ENCODE data around the gene LDLRAD4.
A peak's percentile ranks its signal among the peaks of the same experiment; 100 is the strongest.

The LDLRAD4 gene

GRCh38 chr18:13232086-13232917 is 13.7 kb downstream of the LDLRAD4 start:
- H3K9me3 Mint-ChIP-seq, result no peaks in the 10 kb centered on the region
- ATAC-seq (no peak), DNase-seq (ENCODE audit: low spot score in 2 of 2) (no peak)
- H3K27ac Mint-ChIP-seq, result no peak overlapping the region
- H3K4me3 Mint-ChIP-seq, result no peak overlapping the region
- H3K36me3 Mint-ChIP-seq, result no peaks in the 10 kb centered on the region
- H3K4me1 Mint-ChIP-seq, result no peaks in the 10 kb centered on the region

DNA sequence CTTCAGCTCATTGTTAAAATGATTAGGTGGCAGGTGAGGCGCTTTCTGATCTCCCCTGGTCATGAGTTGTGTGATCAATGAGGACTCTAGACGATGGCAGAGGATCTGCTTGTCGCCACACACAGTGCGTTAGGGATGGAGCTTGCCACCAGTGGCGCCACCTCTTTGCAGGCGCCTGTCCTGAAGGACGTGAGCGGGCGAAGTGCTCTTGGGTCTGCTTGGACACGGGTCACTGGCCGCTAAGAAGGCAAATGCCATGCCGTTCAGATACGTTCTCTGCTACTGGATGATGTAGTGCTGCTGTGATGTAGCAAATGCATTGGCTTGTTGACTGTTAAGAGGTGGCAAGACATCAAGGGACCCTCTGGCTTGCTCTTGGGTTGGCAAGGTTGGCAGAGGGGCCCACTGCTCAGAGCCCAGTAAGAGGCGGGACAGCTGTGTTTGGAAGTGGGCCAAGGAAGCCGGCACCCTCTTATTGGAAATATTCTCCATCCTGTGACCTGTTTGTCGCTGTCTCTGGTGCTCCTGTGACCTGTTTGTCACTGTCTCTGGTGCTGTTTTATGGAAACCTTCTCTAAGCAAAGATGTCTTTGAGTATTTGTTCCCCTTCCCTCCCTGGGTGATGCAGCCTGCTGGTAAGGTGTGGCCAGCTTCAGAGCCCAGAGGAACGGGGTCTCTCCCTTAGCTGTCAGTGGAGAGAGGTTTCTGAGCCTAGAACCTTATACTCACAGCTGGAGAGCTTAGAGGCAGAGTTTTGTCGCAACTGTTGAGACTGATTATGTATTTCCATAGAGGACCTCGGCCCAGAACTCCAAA is 14.6 kb downstream of the LDLRAD4 start:
- H3K36me3 Mint-ChIP-seq, result no peaks in the 10 kb centered on the region
- H3K9me3 Mint-ChIP-seq, result no peaks in the 10 kb centered on the region
- H3K27ac Mint-ChIP-seq, result no peak overlapping the region
- no peak for DNase-seq (ENCODE audit: low spot score in 2 of 2)
- H3K4me1 Mint-ChIP-seq, result no peaks in the 10 kb centered on the region
- ATAC-seq, result no peak
- no peak overlapping the region for H3K4me3 Mint-ChIP-seq

- Mint-ChIP-seq H3K4me1 (no peaks in the 10 kb centered on the region), H3K4me3 (no peak overlapping the region), H3K36me3 (no peaks in the 10 kb centered on the region), H3K9me3 (no peaks in the 10 kb centered on the region), H3K27ac (peak overlapping the region; percentile 54)
- DNase-seq (ENCODE audit: low spot score in 2 of 2) (no peak), ATAC-seq (no peak)
These were observed 15.5 kb downstream of the LDLRAD4 start for GRCh38 chr18:13233787-13234783.

GRCh38 chr18:13235421-13235831 is 16.9 kb downstream of the LDLRAD4 start:
- Mint-ChIP-seq H3K27ac (no peak overlapping the region), H3K4me1 (no peaks in the 10 kb centered on the region), H3K9me3 (no peaks in the 10 kb centered on the region), H3K36me3 (no peaks in the 10 kb centered on the region), H3K4me3 (no peak overlapping the region)
- ATAC-seq (no peak), DNase-seq (ENCODE audit: low spot score in 2 of 2) (no peak)

DNA sequence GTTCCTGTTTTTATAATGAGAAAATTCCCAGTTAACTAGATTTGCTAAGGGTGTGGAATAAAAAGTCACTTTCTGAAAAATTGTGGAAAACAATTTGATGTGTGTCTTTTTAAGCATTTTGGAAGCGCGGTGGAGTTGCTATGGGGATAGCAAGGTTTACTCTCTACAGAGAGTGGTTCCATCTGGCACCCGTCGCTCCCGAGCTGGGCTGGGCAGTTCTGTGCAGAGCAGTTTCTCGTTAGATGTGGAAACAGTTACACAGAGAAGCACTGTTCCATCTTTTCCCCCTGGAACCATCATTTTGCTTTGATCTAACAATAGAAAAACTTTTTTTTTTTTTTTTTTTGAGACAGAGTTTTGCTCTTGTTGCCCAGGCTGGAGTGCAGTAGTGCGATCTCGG is 17.4 kb downstream of the LDLRAD4 start:
- Mint-ChIP-seq H3K36me3 (no peaks in the 10 kb centered on the region), H3K4me3 (no peak overlapping the region), H3K9me3 (no peaks in the 10 kb centered on the region), H3K27ac (no peak overlapping the region), H3K4me1 (no peaks in the 10 kb centered on the region)
- ATAC-seq (no peak), DNase-seq (ENCODE audit: low spot score in 2 of 2) (no peak)

- no peak for DNase-seq (ENCODE audit: low spot score in 2 of 2)
- Mint-ChIP-seq H3K27ac (no peak overlapping the region), H3K4me1 (no peaks in the 10 kb centered on the region), H3K9me3 (no peaks in the 10 kb centered on the region), H3K36me3 (no peaks in the 10 kb centered on the region), H3K4me3 (no peak overlapping the region)
- ATAC-seq, result no peak
These were observed 17.9 kb downstream of the LDLRAD4 start for GRCh38 chr18:13236411-13236810.

- Mint-ChIP-seq H3K27ac (no peak overlapping the region), H3K4me3 (no peak overlapping the region), H3K36me3 (no peaks in the 10 kb centered on the region), H3K4me1 (no peaks in the 10 kb centered on the region), H3K9me3 (no peaks in the 10 kb centered on the region)
- DNase-seq (ENCODE audit: low spot score in 2 of 2), result no peak
- no peak for ATAC-seq
These were observed 18.5 kb downstream of the LDLRAD4 start for GRCh38 chr18:13237073-13237472.

DNA sequence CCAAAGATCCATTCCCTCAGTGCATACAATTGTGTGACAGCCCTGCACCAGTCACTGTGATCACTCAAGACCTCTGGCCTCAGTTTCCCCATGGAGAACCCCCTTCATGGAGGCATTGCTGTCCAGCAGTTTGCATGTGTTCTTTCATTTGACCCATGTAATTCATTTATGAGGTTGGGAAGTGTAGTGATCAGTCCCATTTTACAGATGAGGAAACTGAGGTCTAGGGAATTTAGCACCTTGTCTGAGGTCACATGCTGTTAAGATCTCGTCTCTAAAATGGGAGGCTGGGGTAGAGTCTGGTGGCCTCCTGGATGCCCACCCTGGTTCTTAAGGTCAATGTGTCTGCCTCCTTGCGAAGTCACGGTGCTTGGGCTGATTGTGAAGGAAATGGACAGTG is 19.1 kb downstream of the LDLRAD4 start:
- no peaks in the 10 kb centered on the region for H3K9me3 Mint-ChIP-seq
- no peaks in the 10 kb centered on the region for H3K36me3 Mint-ChIP-seq
- no peaks in the 10 kb centered on the region for H3K4me1 Mint-ChIP-seq
- ATAC-seq (no peak), DNase-seq (ENCODE audit: low spot score in 2 of 2) (no peak)
- H3K27ac Mint-ChIP-seq, result no peak overlapping the region
- H3K4me3 Mint-ChIP-seq, result no peak overlapping the region

DNA sequence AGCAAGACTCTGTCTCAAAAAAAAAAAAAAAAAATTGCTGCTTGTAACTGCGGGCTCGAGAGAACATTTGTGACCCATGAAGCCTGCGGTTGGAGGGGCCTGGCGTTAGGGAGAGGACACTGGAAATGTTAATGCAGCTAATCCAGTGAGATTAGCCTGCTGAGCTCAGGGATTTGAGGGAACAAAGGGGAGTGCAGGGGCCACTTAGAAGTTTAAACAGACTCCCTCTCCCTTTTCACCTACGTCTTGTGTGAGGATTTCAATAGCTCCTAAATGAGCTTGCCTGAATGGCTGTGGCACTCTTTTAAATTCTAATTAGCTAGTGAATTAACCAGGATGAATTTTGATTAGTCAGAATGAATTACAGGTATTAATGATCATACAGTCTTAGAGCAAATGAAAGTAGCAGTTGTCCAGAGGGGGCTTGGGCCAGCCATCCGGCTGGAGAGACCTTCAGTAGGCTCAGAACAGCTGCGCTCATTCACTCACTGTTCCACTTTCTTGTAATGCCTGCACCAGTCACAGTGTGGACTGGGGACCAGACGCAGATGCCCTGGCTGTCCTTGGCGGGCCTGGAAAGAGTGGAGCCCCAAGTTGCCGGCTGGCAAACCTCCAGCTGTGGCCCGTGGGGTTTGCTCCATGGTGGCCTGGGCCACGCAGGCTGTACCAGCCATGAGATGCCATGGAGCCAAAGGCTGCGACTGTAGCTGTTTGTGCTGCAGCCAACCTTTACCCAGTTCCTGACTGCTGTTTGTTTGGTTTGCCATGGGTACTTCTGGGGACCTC is 20.8 kb downstream of the LDLRAD4 start:
- DNase-seq (ENCODE audit: low spot score in 2 of 2), result no peak
- Mint-ChIP-seq H3K36me3 (no peaks in the 10 kb centered on the region), H3K27ac (no peak overlapping the region), H3K9me3 (no peaks in the 10 kb centered on the region), H3K4me1 (no peaks in the 10 kb centered on the region), H3K4me3 (no peak overlapping the region)
- ATAC-seq, result no peak

GRCh38 chr18:13240060-13240725 is 21.6 kb downstream of the LDLRAD4 start:
- Mint-ChIP-seq H3K27ac (no peak overlapping the region), H3K4me1 (no peaks in the 10 kb centered on the region), H3K36me3 (no peaks in the 10 kb centered on the region), H3K9me3 (no peaks in the 10 kb centered on the region), H3K4me3 (no peak overlapping the region)
- ATAC-seq, result no peak
- no peak for DNase-seq (ENCODE audit: low spot score in 2 of 2)

DNA sequence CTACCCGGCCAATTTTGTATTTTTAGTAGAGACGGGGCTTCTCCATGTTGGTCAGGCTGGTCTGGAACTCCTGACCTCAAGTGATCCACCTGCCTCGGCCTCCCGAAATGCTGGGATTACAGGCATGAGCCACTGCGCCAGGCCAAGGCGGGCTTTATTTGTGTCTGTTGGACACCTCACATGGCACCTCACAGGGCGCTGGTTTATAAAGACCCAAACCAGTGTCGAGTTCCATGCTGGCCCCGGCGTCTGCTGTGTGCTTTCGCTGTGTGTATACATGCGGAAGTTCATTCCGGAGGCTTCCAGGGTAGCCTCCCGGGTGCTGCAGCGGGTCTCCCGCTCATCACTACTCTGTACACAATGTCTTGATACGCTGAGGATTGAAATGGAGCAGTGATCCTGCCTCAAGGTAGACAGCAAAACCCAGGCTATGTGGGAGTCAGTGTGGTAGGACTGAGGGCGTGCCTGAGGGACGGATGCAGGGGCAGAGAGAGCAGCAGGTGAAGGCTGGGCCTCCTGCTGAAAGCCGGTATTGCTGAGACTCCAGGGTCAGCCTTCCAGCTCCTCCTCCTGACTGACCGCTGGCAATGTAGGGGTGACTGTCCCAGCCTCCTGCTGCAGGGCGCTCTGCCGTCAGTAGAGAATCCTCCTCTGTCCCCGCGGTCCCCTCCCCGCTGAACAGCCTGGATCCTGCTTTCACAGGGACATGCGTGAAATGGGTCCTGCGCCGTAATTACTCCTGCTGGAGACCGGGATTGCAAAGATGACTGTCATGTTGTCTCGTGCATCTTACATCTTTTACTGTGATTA is 22.7 kb downstream of the LDLRAD4 start:
- ATAC-seq, result no peak
- no peak overlapping the region for H3K27ac Mint-ChIP-seq
- no peaks in the 10 kb centered on the region for H3K36me3 Mint-ChIP-seq
- H3K9me3 Mint-ChIP-seq, result no peaks in the 10 kb centered on the region
- H3K4me3 Mint-ChIP-seq, result no peak overlapping the region
- no peak for DNase-seq (ENCODE audit: low spot score in 2 of 2)
- H3K4me1 Mint-ChIP-seq, result no peaks in the 10 kb centered on the region

DNA sequence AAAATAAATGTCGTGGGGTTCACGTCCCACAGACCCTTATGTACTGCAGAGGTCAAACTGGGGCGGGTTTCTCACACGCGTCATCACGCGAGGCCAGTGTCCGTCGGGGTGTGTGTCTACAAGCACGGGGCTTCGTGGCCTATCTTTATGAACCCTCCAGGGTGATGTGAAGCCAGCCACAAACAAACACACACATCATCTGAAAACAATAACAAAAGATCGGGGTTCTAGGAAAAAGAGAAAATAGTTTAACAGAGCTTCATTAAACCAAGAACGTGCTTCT is 23.3 kb downstream of the LDLRAD4 start:
- H3K27ac Mint-ChIP-seq, result no peak overlapping the region
- no peak for DNase-seq (ENCODE audit: low spot score in 2 of 2)
- H3K9me3 Mint-ChIP-seq, result no peaks in the 10 kb centered on the region
- ATAC-seq, result no peak
- no peaks in the 10 kb centered on the region for H3K4me1 Mint-ChIP-seq
- no peak overlapping the region for H3K4me3 Mint-ChIP-seq
- no peaks in the 10 kb centered on the region for H3K36me3 Mint-ChIP-seq

DNA sequence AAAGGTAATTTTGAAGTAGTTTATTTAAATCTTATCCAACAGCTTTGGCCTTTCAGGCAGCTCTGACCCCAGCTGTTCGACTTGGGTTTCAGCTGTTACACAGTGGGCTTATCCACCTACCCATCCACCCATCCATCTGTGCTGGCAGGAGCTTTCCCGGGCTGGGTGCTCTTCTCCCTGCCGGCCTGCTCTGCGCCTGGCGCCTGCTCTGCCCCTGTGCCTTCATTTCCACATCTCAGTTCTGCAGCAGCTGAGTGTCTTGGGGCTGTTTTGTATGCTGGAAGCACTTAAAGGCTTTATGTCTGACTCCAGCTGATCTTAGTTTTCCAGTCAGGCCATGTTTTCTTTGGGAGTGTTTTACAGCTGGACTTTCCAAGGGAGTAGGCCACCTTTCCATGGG is 24.2 kb downstream of the LDLRAD4 start:
- DNase-seq (ENCODE audit: low spot score in 2 of 2), result no peak
- ATAC-seq, result no peak
- H3K4me1 Mint-ChIP-seq, result no peaks in the 10 kb centered on the region
- no peaks in the 10 kb centered on the region for H3K9me3 Mint-ChIP-seq
- H3K27ac Mint-ChIP-seq, result no peak overlapping the region
- H3K4me3 Mint-ChIP-seq, result no peak overlapping the region
- H3K36me3 Mint-ChIP-seq, result no peaks in the 10 kb centered on the region

DNA sequence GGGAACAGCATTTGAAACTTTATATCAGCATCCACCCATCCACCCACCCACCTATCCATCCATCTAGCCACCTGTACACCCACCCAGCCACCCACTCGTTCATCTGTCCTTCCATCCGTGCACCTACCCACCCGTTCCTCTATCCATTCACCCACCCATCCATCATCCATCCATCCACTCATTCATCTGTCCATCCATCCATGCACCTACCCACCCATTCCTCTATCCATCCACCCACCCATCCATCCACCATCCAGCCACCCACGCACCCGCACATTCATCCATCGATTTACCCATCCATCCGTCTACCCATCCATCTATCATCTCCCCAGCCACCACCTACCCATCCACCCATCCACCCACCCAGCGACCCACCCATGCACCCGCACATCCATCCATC is 24.8 kb downstream of the LDLRAD4 start:
- no peak for DNase-seq (ENCODE audit: low spot score in 2 of 2)
- ATAC-seq, result no peak
- no peaks in the 10 kb centered on the region for H3K36me3 Mint-ChIP-seq
- H3K27ac Mint-ChIP-seq, result no peak overlapping the region
- no peak overlapping the region for H3K4me3 Mint-ChIP-seq
- no peaks in the 10 kb centered on the region for H3K4me1 Mint-ChIP-seq
- no peaks in the 10 kb centered on the region for H3K9me3 Mint-ChIP-seq
